Omental fat pad (tissue), 4 donors: ENCODE measurements around the gene TMEM185B. TPM values are rescaled to one million over a fixed set of nuclear protein-coding genes. Genes with fewer than 3 reads are reported as not detected.

Experiments
- ATAC-seq: fragments of 150-250 bp; one replicate; pipeline ENCODE4 v1.9.1; 2016; ENCODE audit warnings: mild to moderate bottlenecking, moderate library complexity; ENCODE audit not compliant: low FRiP score
- DNase-seq: peaks from one replicate; pipeline ENCODE4 v3.0.0-alpha.2; 2019; ENCODE audit warnings: low spot score
- small RNA-seq: library from RNA; depleted of rRNA; stranded (forward); fragments of <200 nt; gene quantifications from one replicate; pipeline ENCODE3, GENCODE V24; 2016
- total RNA-seq, 4 donors: library from RNA; depleted of rRNA; stranded (reverse); fragments of >200 nt; gene quantifications; one replicate each; pipeline ENCODE4 v1.1.0, GENCODE V29; 2016
- TF ChIP-seq, protein P1 (sequence below), 3 donors: fragments of 450-650 bp; IDR thresholded peaks; one replicate each; pipeline ENCODE4 v1.5.1; 2016 to 2017; ENCODE audit warnings: antibody characterized with exemption in 3 of 3, mild to moderate bottlenecking in 3 of 3, moderate library complexity in 2 of 3

The TMEM185B gene
- total RNA-seq, 4 donors from 2014 or later = 21.5 to 31.7 (median 25.1) TPM

DNA sequence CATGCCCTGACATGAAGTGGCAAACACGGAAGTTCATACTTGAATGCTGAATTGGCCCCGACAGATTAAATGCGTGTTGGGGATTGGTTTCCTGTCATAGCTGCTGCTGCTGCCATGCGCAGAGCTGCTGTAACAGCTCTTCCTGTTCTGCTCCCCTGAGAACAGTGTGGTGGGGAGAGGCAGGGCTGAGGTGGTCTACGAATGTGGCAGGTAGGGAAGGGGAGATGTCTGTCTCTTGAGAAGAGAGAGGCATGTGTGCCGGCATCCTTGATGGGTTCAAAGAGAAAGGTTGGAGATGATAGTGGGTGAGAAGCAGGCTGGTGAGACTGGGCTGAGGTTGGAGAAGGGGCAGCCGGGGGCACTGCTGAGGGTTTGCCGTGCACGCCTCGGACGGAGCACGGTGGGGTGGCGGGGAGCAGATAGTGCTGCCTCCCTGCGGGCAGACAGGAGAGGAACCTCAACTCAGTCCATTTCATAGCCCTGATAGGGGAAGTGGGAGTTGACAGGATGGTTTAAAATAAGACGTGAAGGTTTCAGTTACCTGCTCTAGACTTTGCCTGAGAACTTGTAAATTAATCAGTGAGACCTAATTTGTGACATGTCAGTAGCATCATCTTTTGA, 46.1 kb downstream of the TMEM185B start:
- ATAC-seq (no peak), DNase-seq (no peak)
- TF ChIP-seq, protein P1, sequence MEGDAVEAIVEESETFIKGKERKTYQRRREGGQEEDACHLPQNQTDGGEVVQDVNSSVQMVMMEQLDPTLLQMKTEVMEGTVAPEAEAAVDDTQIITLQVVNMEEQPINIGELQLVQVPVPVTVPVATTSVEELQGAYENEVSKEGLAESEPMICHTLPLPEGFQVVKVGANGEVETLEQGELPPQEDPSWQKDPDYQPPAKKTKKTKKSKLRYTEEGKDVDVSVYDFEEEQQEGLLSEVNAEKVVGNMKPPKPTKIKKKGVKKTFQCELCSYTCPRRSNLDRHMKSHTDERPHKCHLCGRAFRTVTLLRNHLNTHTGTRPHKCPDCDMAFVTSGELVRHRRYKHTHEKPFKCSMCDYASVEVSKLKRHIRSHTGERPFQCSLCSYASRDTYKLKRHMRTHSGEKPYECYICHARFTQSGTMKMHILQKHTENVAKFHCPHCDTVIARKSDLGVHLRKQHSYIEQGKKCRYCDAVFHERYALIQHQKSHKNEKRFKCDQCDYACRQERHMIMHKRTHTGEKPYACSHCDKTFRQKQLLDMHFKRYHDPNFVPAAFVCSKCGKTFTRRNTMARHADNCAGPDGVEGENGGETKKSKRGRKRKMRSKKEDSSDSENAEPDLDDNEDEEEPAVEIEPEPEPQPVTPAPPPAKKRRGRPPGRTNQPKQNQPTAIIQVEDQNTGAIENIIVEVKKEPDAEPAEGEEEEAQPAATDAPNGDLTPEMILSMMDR (IDR thresholded peaks at IDR 0.05) = no peak

DNA sequence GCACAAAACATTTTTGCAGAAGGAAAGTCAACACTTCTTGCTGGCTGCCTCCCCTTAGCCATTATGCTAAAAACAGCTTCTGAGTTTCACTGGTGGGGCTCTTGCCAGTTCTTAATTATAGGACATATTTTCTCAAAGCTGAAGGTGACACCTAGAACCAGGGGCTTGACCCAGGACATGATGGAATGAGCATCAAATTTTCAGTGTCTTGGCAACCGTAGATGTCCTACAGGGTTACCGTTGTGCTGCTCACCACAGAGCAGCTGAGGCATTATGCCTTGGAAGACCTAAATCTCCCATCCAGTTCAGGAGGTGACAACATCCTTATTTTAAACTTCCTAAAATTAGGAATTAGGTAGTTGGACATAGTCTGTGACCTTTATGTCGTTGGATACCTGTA, 46.7 kb downstream of the TMEM185B start:
- DNase-seq (no peak), ATAC-seq (no peak)
- TF ChIP-seq, protein P1 (IDR thresholded peaks at IDR 0.05) = no peak

DNA sequence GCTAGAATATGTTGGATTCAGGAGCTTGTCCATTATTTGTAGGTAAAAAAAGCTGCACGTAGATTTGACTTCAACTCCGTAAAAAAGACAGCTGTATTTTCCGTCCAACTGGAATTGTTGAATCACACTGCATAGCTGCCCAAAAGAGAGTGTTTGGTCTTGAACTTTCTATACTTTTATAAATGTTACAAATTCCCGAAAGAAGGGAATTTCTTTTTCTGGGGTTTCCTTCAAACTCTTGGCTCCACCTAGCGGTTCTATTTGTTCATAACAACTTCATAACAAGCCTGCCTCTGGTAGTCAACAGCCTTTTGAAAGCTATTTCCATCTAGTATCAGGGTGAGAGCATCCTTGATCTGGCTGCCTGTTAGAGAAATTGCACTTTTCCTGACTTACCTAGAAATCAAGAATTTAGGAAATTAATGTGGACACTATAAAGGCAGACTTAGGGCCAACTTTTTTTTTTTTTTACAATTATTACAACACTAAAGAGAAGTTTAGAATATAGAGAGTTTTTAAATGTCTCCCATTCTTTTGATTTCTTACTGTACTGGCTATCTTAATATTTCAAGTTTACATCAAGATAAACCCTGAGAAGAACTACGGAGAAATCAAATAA, 48.1 kb downstream of the TMEM185B start:
- DNase-seq (no peak), ATAC-seq (peak; percentile 69)
- TF ChIP-seq, protein P1 (IDR thresholded peaks at IDR 0.05) = peak in 2 of 3 donors; percentile 3 to 28

Small RNA genes within 50 kb of the gene (small RNA-seq; reads per million reads assigned to genes)
- gene MTND4LP14 (not detected), gene RF00019 (not detected)

Other genes starting within 250 kb of the TMEM185B start
- gene EPB41L5, start 210.3 kb downstream of the TMEM185B start, total RNA-seq = 10 to 100 TPM; 14.2 to 24.0 (median 17.4) TPM
- 10 to 100 TPM; 41.5 to 74.2 (median 51.4) TPM for gene RALB, start 29.5 kb upstream of the TMEM185B start, total RNA-seq
- 10 to 100 TPM in 3 of 4 donors, 1 to 10 TPM in 1; 6.7 to 59.8 (median 28.6) TPM for gene INHBB, start 122.7 kb upstream of the TMEM185B start, total RNA-seq